Thymus (tissue), 11 donors: ENCODE data around the gene CPLX1. TPM values are rescaled to one million over a fixed set of nuclear protein-coding genes. Genes with fewer than 3 reads are reported as not detected.
A peak's percentile ranks its signal among the peaks of the same experiment; 100 is the strongest.
"Not testable (repeated sequence)": the region's sequence is repeated elsewhere in the genome, so short reads cannot be mapped to it uniquely, and the experiment has no call there.

Source experiments
- DNase-seq, 9 donors: peaks; one replicate each; pipeline ENCODE4 v3.0.0-alpha.2; 2013; ENCODE audit warnings: low spot score in 9 of 9, low read depth in 6 of 9, missing footprints in 1 of 9
- H3K27ac ChIP-seq, 2 donors: one replicate each; pipeline ENCODE4 v1.5.1; 2013; ENCODE audit warnings: control low read depth in 1 of 2, low read depth in 1 of 2, low read length in 1 of 2, mild to moderate bottlenecking in 1 of 2, moderate library complexity in 1 of 2
- H3K27me3 ChIP-seq, 2 donors: one replicate each; pipeline ENCODE4 v1.5.1; 2013; ENCODE audit warnings: low read length in 1 of 2; ENCODE audit not compliant: control insufficient read depth in 2 of 2, insufficient read depth in 1 of 2
- H3K36me3 ChIP-seq, 2 donors: one replicate each; pipeline ENCODE4 v1.5.1; 2013; ENCODE audit warnings: low read length in 1 of 2, mild to moderate bottlenecking in 1 of 2, moderate library complexity in 1 of 2; ENCODE audit not compliant: control insufficient read depth in 2 of 2, insufficient read depth in 2 of 2
- H3K4me1 ChIP-seq, 2 donors: one replicate each; pipeline ENCODE4 v1.5.1; 2013; ENCODE audit warnings: low read length in 2 of 2; ENCODE audit not compliant: control insufficient read depth in 2 of 2, insufficient read depth in 2 of 2
- H3K4me3 ChIP-seq, 2 donors: one replicate each; pipeline ENCODE4 v1.5.1; 2013; ENCODE audit warnings: low read length in 2 of 2, control low read depth in 1 of 2, mild to moderate bottlenecking in 1 of 2
- H3K9me3 ChIP-seq, 2 donors: one replicate each; pipeline ENCODE4 v1.5.1; 2013; ENCODE audit warnings: low read length in 1 of 2, mild to moderate bottlenecking in 1 of 2; ENCODE audit not compliant: control insufficient read depth in 2 of 2, insufficient read depth in 1 of 2
- WGBS: extraction: QIAGEN DNeasy Blood & Tissue Kit; methylation state at CpG from one replicate; pipeline ENCODE4 v1.1.7; 2013; 5-methylcytosine and 5-hydroxymethylcytosine counted together
- polyA plus RNA-seq: library from polyadenylated mRNA; stranded (reverse); fragments of 200-250 nt; gene quantifications from one replicate; pipeline ENCODE4 v1.2.3, GENCODE V29; 2013
- total RNA-seq: library from RNA; stranded (reverse); fragments of 120-200 nt; gene quantifications from one replicate; pipeline ENCODE4 v1.2.4, GENCODE V29; 2013
- donor health status: healthy.

CPLX1 gene
- total and polyA plus RNA-seq, 2 donors: 3.5 to 7.9 TPM

- not testable (repeated sequence) for H3K4me3 ChIP-seq, DNase-seq, H3K4me1 ChIP-seq, H3K36me3 ChIP-seq, H3K27ac ChIP-seq
- 94% methylated on average over 4 of the region's 4 CpGs for WGBS
- Histone ChIP-seq H3K9me3 (peaks cover 5 to 13% of the 10 kb centered on the region in 2 donors), H3K27me3 (peaks cover 0 to 14% of the 10 kb centered on the region in 2 donors)
These were observed 18.9 kb downstream of the CPLX1 start for GRCh38 chr4:806979-807378.

- peaks cover 0 to 5% of the 10 kb centered on the region in 2 donors for H3K4me1 ChIP-seq
- H3K4me3 ChIP-seq: no peak overlapping the region
- H3K9me3 ChIP-seq: peaks cover 5 to 13% of the 10 kb centered on the region in 2 donors
- H3K27me3 ChIP-seq: peaks cover 0 to 6% of the 10 kb centered on the region in 2 donors
- 87% methylated on average over 44 of the region's 44 CpGs for WGBS
- H3K27ac ChIP-seq: no peak overlapping the region
- no peak for DNase-seq
- H3K36me3 ChIP-seq: no peaks in the 10 kb centered on the region
These were observed 21.1 kb downstream of the CPLX1 start for GRCh38 chr4:804804-805203.

GRCh38 chr4:803884-804283 lies 22.0 kb downstream of the CPLX1 start:
- H3K36me3 ChIP-seq: no peaks in the 10 kb centered on the region
- 96% methylated on average over 13 of the region's 13 CpGs for WGBS
- peaks cover 4 to 12% of the 10 kb centered on the region in 2 donors for H3K4me1 ChIP-seq
- no peak for DNase-seq
- no peak overlapping the region for H3K27ac ChIP-seq
- peaks cover 0 to 9% of the 10 kb centered on the region in 2 donors for H3K27me3 ChIP-seq
- H3K9me3 ChIP-seq: peaks cover 5 to 17% of the 10 kb centered on the region in 2 donors
- H3K4me3 ChIP-seq: no peak overlapping the region

- no peak for DNase-seq
- Histone ChIP-seq H3K36me3 (no peaks in the 10 kb centered on the region), H3K4me1 (peaks cover 11 to 20% of the 10 kb centered on the region in 2 donors), H3K27me3 (peaks cover 0 to 11% of the 10 kb centered on the region in 2 donors), H3K9me3 (peaks cover 5 to 17% of the 10 kb centered on the region in 2 donors), H3K4me3 (no peak overlapping the region), H3K27ac (no peak overlapping the region)
- WGBS: 92% methylated on average over 13 of the region's 13 CpGs
These were observed 24.3 kb downstream of the CPLX1 start for GRCh38 chr4:801436-802124.

- H3K27ac ChIP-seq: peak overlapping the region; percentile 56 to 88
- WGBS: 63% methylated on average over 4 of the region's 4 CpGs
- no peaks in the 10 kb centered on the region for H3K36me3 ChIP-seq
- peaks cover 0 to 55% of the 10 kb centered on the region in 2 donors for H3K27me3 ChIP-seq
- H3K9me3 ChIP-seq: peaks cover 0 to 7% of the 10 kb centered on the region in 2 donors
- H3K4me1 ChIP-seq: peaks cover 47 to 62% of the 10 kb centered on the region in 2 donors
- peak in 4 of 9 donors; percentile 23 to 68 (median 60) for DNase-seq
- H3K4me3 ChIP-seq: peak overlapping the region in 1 of 2 donors; percentile 9
These were observed 28.9 kb downstream of the CPLX1 start for GRCh38 chr4:797066-797465.

- no peak overlapping the region for H3K27ac ChIP-seq
- no peaks in the 10 kb centered on the region for H3K36me3 ChIP-seq
- no peak for DNase-seq
- peaks cover 0 to 7% of the 10 kb centered on the region in 2 donors for H3K9me3 ChIP-seq
- peaks cover 2 to 63% of the 10 kb centered on the region in 2 donors for H3K27me3 ChIP-seq
- H3K4me1 ChIP-seq: peaks cover 54 to 70% of the 10 kb centered on the region in 2 donors
- WGBS: 98% methylated on average over 17 of the region's 17 CpGs
- H3K4me3 ChIP-seq: peak overlapping the region in 1 of 2 donors; percentile 53
These were observed 29.7 kb downstream of the CPLX1 start for GRCh38 chr4:796206-796605.

- H3K4me3 ChIP-seq: peak overlapping the region; percentile 53 to 56
- H3K27me3 ChIP-seq: peaks cover 3 to 65% of the 10 kb centered on the region in 2 donors
- no peaks in the 10 kb centered on the region for H3K36me3 ChIP-seq
- no peak for DNase-seq
- H3K27ac ChIP-seq: peak overlapping the region; percentile 27 to 97
- 28% methylated on average over 20 of the region's 20 CpGs for WGBS
- H3K4me1 ChIP-seq: peaks cover 56 to 72% of the 10 kb centered on the region in 2 donors
- H3K9me3 ChIP-seq: peaks cover 0 to 7% of the 10 kb centered on the region in 2 donors
These were observed 30.2 kb downstream of the CPLX1 start for GRCh38 chr4:795726-796119.

GRCh38 chr4:794900-795725 lies 30.8 kb downstream of the CPLX1 start:
- Histone ChIP-seq H3K27me3 (peaks cover 3 to 71% of the 10 kb centered on the region in 2 donors), H3K9me3 (peaks cover 0 to 7% of the 10 kb centered on the region in 2 donors), H3K36me3 (no peaks in the 10 kb centered on the region), H3K27ac (peak overlapping the region; percentile 87 to 97), H3K4me1 (peaks cover 56 to 75% of the 10 kb centered on the region in 2 donors), H3K4me3 (peak overlapping the region; percentile 53 to 56)
- DNase-seq: peak in 1 of 9 donors; percentile 57
- 6% methylated on average over 71 of the region's 71 CpGs for WGBS
